HG03025 (cell line): ENCODE measurements around the gene PNMA1.

Experiments used
- ATAC-seq: cut with Tn5 transposase; IDR thresholded peaks from one replicate; pipeline ENCODE4 v1.9.1; 2021; ENCODE audit warnings: mild to moderate bottlenecking, moderate library complexity; ENCODE audit not compliant: unreplicated experiment, low FRiP score

Gene PNMA1

DNA sequence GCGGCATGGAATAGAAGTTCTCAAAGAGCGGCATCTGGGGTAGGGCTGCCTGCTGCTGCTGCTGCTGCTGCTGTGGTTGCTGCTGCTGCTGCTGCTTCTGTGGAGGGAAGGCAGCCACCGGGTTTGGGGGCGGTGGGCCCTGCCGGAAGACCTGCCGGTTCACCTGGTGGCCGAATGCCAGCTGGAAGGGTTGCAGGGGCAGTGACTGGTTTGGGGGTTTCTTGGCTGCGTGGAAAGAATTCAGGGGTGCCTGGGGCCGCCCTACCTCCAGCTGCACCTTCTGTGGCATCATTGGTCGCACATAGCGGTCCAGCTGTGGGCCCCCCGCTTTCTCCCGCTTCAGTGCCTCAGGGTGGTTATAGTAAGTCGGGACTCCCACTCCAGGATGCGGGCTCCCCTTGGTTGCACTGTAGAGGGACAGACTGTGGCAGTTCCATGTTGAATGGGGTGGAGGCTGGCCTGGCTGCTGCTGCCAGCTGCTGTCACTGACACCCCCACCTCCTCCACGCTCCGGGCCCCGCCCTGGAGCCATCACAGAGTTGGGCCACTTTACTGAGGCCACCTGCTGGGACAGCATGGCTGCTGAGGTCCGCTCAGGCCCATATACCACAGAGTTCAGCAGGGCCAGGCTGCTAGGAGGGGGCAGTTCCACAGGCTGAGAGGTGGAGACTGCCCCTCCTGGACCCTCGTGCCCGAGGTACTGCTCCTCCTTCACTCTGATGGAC lies 25.2 kb upstream of the PNMA1 start:
- ATAC-seq, result no peak

DNA sequence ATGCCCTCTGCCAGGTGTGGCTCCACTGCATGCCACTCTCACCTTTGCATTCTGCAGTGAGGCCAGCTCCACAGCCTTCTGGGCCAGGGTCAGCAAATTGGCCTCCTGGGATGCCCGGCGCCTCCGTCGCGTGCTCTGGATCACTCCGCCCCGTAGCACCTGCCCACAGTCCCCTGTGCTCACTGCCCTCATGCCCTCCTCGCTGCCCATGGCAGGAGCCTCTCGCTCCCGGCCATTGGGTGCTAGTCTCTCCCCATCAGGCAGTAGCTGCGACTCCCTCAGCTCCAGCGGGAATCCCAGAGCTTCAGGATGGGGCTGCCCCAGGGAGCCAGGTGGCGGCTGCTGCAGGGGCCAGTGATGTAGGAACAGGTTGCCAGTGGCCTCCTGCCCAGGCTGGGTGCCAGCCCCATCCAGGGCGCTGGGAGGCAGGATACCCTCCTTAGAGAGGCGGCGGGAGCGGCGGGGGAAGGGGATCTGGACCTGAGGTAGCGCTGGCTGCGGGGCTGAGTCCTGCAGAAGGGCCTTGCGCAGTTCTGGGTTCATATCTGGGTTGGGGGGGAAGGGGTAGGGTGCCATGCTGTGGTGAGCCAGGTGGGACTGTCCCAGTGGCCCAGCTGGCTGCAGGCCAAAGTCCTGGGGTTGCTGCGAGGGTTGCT lies 24.5 kb upstream of the PNMA1 start:
- ATAC-seq, result no peak

DNA sequence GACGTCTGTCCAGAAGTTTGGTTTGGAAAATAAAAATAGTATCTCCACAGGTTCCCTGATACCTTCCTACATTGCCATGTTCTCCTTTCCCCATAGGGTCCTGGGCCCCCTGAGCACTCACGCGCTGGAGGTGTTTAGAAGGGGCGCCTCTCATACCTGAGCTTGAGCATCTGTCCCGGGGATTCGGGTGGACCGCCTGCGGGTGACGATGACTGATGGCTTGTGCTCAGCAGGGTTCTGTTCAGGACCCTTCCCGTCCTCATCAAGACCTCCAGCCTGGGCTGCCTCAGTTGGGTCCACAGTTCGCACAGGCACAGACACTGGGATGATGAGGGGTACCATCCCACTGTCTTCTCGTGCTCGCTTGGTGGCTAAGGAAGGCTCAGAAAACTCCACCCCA lies 22.7 kb upstream of the PNMA1 start:
- ATAC-seq, result no peak

DNA sequence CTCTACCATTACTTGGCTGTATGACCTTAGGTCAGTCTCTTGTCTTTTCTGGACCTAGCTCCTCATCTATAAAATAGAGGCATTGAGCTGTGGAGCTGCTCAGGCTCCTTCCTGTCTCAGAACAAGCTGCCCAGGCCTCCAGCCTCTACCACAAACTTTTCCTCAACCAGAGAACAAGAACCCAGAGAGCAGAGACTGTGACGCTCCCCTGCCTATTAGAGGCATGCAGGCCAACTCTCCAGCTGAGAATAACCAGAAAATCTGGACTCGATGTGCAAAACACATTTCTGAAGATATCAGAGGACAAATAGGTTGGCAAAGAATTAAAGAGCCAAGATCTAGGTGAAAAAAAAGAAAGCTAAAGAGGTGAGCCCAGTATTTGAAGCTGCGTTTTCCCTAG lies 17.8 kb upstream of the PNMA1 start:
- ATAC-seq, result no peak

DNA sequence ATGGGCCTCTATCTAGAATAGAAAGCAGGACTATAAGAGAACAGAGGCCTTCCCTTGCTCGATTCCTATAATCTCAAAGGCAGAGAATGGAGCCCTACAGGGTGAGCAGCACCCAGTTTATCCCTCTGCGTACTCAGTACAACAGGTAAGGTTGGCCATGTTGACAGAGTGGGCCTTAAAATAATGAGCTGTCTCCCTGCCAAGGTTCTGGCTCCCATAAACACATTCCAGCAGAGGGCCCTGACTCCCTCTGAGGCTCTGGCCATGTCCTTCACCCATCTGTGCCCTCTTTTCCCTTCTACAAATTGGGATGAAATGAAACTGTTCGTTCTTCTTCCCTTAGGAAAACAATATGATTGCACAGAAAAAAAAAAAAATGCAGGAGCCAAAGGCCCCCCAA lies 16.9 kb upstream of the PNMA1 start:
- ATAC-seq, result no peak

DNA sequence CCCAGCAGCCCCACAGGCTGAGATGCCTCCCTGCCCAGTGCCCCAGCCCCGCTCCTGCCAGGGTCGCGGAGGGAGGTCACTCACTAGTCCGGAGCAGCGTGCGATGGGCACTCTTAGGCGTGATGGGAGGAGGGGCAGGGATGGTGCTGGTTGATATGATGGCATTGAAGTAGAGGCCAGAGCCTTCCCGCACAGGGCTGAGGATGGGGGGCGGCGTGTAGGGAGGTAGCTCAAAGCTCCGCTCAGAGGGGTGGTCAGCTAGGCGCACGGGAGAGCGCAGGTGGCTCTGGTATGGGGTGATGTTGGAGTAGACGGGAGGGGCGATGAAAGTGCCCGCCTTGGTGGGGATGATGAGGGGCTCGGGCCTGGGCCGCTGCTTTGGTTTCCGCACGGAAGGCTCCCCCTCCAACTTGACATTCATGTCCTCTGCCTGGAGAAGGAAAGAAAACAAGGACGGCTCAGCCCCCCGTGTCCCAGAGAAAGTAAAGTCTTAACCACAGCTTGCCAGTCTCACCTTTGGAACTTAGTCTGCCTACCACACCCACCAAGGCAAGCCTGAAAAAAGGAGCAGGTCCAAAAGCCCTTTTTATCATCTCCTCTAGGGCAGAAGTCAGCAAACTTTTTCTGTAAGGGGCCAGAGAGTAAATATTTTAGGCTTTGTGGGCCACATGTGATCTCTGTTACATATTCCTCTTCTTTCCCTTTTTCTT lies 15.5 kb upstream of the PNMA1 start:
- no peak for ATAC-seq

DNA sequence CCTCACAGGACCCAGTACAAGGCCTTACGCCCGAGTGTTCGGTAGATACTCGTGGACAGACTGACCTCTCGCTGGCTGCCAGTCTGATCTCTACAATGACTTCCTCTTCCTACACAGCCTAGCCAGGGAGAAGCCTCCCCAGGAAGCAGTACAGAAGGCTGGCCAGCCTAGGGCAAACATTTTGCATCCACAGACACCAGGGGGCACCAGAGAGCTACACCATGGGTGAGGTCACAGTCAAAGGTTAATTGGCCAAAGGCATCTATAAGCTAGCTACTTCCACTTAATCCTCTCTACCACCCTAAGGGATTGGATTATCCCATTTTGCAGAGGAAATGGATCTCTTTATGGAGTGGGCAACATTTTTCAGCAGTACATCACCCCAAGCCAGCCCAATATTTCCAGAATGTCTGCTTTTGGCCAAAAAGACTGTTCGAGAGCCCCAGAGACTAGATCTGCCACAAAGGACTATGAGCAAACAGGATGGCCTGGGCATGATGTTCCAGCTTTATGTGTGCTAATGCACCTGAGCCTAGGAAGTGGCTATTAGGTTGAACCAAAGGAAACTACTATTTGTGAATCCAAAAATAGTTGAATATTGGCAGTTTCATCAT lies 14.6 kb upstream of the PNMA1 start:
- ATAC-seq, result no peak

DNA sequence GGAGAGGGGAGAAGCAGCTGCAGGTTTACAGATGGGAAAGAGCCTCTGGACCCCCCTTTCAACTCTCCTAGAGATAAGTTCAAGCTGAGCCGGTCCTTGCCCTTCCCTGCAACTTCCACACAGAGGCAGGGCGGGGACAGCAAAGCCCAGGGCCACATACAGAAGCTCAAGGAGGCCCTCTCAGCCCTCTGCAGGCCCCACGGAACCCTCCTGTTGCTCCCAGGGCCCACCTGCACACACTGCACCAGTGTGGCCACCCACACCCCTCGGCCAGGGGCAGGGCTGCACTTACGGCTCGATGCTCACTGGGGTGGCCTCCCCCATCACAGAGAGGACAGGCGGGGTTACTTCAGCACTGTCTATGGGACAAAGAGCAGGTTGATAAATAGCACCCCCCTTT lies 13.0 kb upstream of the PNMA1 start:
- no peak for ATAC-seq

DNA sequence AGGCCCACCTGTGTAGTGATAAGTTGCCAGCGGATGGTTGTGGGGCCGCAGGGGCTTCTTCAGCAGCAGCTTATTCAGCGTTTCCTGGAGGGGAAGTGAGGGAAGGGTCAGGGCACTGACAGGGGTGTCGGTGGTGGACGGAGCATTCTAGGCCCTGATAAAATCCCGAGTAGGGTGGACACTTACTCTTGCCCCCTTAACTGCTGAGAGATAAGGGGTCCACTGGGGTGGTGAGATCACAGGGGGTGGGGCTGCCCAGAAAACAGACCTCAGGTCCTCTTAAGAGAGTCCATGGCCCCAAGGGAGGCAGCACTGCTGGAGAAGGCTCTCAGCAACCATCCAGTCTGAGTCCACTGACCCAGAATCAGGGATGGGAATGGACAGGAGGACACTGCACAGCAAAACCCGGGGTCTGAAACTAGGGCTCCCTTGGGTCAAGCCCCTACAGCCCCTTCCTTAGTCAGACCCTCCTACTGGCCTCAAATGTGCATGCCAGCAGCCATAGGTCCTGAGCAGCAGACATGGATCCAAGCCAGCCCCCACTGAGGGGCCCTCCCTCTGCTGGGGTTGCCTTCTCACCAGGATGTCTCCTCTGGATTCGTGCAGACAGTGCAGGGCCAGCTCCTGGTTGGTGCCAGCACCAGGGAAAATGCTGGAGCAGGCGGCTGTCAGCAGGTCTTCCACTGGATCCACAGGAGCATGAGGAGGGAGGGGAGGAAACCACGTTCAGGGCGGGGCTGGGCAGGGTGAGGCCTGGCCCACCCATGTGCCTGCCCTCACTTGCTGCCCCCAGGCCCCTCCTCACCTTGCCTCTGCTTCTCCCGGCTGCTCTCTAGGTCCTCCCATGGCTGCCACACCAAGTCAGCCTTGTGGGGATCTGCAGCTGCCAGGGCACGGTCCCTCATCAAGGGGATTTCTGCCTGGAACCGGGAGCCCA lies 12.1 kb upstream of the PNMA1 start:
- ATAC-seq, result no peak

DNA sequence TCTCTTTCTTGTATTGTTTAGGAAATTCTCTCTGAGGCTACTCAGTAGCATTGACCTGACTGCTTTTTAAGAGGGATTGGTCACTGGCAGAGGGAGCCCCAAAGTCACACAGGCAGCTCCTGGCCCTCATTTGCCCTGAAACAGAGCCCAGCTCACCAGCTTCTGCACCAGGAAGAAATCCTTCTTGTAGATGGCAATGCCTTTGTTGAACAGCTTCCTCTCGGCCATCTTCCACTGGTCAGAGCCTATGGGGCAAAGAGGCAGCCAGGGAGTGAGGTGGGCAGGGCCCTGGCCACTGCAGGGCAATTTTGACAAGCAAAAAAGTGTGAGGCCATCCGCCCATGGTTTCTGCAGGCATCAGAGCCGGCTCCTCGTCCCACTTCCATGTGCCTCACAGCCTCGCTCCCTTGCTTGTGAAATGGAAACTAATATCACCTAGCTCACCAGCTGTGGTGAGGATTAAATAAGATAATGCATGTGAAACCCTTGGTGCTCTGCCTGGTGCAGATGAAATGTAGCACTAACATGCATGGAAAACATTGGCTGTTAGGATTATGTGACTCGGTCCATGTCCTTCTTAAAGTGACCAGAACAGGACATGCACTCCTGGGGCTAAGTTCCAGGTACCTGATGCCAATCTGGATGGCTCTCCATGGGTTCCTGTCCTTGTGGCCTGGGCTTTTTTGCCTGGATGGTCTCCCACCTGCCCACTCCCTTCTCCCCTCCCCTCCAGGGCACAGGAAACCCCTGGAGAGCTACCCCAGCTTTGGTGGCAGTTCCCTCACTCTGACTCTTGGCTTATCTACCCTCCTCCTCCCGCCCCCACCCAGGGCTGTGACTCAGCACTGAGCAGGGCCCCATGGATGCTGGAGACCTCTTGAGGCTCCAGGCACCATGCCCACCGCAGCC lies 11.2 kb upstream of the PNMA1 start:
- no peak for ATAC-seq

DNA sequence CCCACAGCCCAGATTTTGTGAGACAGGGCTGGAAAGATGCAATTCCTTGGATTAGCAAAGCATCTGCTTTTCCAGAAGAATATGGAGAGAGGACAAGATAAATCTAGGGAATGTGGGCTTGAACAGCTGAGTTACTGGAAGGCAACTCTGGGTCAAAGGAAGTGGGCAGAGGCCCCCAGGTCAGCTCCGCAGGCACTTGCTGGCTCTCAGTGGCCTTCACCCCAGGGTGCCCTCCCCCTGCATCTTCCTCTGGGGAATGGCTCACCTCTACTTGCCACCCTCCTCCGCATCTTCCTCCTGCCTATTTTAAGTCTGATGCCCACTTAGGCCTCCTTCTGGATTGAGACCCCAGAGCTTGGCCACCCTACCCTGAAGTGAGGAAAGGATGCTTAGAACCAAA lies 10.5 kb upstream of the PNMA1 start:
- no peak for ATAC-seq

DNA sequence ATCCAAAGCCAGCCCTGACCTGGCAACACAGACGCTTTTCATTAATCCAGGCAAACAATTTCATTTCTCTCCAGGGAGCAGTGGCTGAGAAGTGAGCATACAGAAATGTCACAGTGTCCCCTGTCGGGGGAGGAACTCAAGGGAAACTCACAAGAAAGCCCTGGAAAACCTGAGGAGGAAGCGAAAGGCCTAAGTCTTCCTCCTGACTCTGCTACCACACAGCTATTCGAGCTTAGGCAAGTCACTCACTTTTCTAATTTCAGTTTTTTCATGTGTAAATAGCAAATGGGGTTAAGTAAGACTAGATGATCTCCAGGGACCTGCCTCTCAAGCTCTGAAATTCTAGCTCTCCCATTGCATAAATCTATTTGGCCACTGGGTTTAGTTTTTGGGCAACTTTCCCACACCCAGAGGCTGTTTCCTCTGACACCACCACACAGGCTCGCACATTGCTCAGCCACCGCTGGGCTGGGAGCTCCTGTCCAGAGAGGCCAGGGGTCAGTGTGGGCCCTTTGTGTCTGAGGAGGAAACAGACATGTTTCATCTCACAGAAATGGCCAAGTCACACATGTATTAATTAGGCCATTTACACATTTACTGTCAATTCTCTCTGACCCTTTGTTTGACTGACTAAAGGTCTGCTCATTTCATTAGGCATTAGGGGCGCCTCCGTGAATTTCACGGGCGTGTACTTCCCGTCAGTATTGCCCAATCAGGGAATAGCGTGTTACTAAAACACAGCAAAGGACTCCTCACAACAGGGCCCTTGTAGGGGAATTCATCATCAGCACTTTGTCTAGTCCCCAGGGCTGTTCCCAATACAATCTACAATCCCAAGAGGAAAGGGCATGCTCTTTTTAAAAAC lies 9.8 kb upstream of the PNMA1 start:
- ATAC-seq, result no peak

DNA sequence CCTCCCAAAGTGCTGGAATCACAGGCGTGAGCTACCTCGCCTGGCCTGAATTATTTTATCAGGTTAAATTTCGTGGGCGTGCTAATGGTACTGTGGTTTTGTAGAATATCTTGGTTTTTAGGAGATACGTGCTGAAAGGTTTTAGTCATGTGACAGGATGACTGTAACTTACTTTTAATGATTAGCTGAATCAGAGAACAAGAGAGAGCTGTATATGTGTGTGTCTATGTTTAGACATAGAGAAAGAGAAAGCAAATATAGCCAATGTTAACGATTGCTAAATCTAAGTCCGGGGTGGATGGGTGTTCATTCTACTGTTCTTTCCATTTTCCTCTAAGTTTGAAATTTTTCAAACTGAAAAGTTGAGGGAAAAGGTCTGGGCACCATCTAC lies 9.2 kb upstream of the PNMA1 start:
- no peak for ATAC-seq

DNA sequence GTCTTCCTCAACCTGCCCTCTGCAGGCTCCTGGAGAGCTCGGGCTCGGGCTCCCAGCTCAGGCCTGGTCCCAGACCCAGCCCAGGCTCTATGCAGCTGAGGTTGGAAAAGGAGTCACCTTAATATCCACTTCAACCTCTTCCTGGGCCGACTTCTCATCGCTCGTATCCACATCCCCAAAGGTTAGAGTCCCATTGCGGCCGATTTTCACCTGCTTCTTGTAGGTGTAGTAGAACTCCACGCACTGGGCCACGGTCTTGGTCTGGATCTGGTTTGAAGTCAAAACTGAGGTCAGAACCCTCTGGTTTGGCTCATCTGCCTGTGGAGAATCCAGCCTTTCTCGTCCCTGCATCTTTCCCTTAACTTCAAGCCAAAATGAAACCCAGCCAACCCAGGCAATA lies 8.4 kb upstream of the PNMA1 start:
- ATAC-seq, result no peak

DNA sequence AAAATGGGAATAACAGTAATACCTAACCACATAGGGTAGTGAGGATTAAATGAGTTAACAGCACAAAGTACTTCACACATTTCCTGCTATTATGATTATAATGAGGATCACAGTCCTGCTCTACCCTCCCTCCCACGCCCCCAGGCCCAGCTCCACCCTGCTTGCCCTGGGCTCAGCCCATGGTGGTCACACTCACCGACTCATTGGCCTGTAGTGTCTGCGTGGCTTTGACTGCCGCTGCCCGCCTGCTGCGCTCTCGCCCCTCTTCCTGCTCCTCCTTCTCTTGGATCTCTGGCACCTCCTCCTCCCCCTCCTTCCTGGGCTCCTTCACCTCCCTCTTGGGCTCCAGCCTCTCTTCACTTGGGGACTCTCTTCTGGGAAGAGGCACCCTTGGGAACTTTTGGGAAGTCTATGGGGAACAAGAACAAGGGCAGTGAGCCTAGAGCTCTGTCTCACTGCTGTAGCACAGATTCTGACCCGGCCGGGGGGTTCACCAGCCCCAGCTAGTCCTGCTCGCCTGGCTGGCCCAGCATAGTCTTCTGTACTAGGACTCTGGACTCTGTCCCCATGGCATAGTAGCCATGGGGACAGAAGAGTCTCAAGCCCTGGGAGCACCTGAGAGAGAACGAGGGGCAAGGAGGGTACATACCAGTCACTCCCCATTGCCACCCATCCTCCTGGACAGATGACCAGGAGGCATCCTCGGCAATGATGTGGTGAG lies 7.1 kb upstream of the PNMA1 start:
- no peak for ATAC-seq

DNA sequence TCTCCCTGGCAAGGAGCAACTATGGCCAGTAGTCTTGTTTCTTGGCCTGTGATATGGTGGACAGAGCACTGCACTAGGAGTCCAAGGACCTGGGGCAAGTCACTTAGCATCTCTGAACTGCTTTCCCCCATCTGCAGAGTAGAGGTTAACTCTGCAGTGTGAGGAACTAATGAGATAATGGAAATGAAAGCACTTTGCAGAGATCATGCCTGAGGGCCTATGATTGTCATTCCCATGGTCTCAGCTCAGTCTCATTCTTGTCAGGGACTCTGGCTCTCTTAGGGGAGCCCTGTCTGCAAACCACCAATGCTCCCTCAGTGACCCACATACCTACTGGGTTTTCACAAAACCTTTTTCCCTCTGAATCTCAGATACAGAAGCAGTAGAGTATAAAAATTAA lies 6.5 kb upstream of the PNMA1 start:
- ATAC-seq, result no peak

DNA sequence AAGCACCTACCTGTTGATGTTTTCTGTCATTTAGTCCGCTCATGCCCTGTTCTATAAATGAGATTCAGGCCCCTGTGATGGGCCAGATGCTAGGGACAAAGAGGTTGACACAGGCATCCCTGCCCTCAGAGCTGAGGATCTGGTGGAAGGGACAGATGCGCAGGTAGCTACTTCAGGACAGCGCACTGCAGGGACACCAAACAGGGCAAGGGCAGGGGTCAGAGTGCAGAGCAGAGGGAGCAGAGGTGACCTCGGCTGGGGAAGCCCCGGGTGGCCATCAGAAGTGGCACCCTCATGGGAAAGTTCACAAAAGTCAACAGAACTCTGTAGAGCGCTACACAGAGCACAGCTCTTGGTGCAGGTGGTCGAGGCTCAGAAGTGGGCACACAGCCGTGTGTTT lies 5.6 kb upstream of the PNMA1 start:
- no peak for ATAC-seq

DNA sequence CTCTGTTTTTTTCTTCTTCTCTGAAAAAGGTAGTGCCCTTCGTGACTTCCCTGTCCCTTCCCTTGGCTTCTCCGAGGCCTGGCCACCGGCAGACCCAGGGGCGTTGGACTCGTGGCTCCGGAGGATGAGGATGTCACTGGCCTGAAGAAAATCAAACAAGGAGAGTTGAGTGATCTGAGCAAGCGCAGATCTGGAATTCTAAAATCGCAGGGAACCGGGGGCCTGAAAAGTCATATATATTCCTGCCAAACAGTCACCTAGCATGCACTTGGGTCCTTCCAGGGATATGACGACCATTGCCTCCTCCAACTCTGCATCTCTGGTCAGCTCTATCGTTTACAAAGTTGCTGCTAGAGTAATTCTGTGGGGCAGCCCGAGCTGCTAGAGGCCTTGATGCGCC lies 5.2 kb upstream of the PNMA1 start:
- no peak for ATAC-seq
